ENCODE results near the gene P3H1. TPM values are rescaled to one million over a fixed set of nuclear protein-coding genes. Genes with fewer than 3 reads are reported as not detected.

P3H1 gene
- total RNA-seq, 1 experiment from 2014 or later, result 32.9 TPM

- TF ChIP-seq POLR2A (IDR thresholded peaks at IDR 0.05; ENCODE audit: borderline replicate concordance, extremely low read depth, insufficient read depth, insufficient read length) (no peak), TCF7L2 (IDR thresholded peaks at IDR 0.05; ENCODE audit: borderline replicate concordance, extremely low read depth, insufficient read depth, insufficient read length) (no peak), FOSL1 (IDR thresholded peaks at IDR 0.05; ENCODE audit: low read depth) (no peak), POLR2AphosphoS5 (IDR thresholded peaks at IDR 0.05; ENCODE audit: low read depth, low read length) (no peak), YY1 (IDR thresholded peaks at IDR 0.05; ENCODE audit: extremely low read depth, insufficient replicate concordance, low read depth, low read length) (no peak), CBX3 (IDR thresholded peaks at IDR 0.05; ENCODE audit: low read depth) (no peak), SIN3A (IDR thresholded peaks at IDR 0.05; ENCODE audit: low read depth) (no peak), ZFX (IDR thresholded peaks at IDR 0.05) (no peak), SP1 (IDR thresholded peaks at IDR 0.05; ENCODE audit: low read depth) (no peak), MAX (IDR thresholded peaks at IDR 0.05) (no peak), EZH2 (IDR thresholded peaks at IDR 0.05) (no peak), CEBPB (IDR thresholded peaks at IDR 0.05; ENCODE audit: low read depth) (no peak), JUND (IDR thresholded peaks at IDR 0.05) (no peak), ELF1 (IDR thresholded peaks at IDR 0.05; ENCODE audit: borderline replicate concordance, low read depth) (no peak), SRF (IDR thresholded peaks at IDR 0.05; ENCODE audit: low read depth) (no peak), REST (IDR thresholded peaks at IDR 0.05; ENCODE audit: low read depth) (no peak)
- no TSS peak for BruUV-seq (replicated peaks)
- Histone ChIP-seq H2AFZ (ENCODE audit: low read depth, low read length, poor library complexity, severe bottlenecking) (no peak overlapping the region), H3K9me3 (ENCODE audit: control insufficient read depth in 1 of 2, insufficient read depth in 1 of 2, low read depth in 1 of 2, low read length in 2 of 2) (no peaks in the 10 kb centered on the region), H3K9me2 (ENCODE audit: insufficient read depth) (no peaks in the 10 kb centered on the region), H3K4me3 (replicated peaks in 1 of 2; ENCODE audit: low read depth in 1 of 2, low read length in 2 of 2) (no peak overlapping the region), H3K79me2 (ENCODE audit: insufficient read depth, low read length) (no peaks in the 10 kb centered on the region), H3K36me3 (ENCODE audit: control insufficient read depth in 1 of 2, insufficient read depth in 2 of 2, low read length in 2 of 2) (peaks cover 5 to 20% of the 10 kb centered on the region in 2 experiments; a peak in 3 of 4 replicates), H3K4me2 (ENCODE audit: low read length) (no peak overlapping the region), H3K9ac (ENCODE audit: low read length) (no peak overlapping the region), H3K27me3 (ENCODE audit: insufficient read depth, low read length) (no peaks in the 10 kb centered on the region), H3K27ac (ENCODE audit: low read depth, low read length) (no peak overlapping the region), H4K20me1 (ENCODE audit: insufficient read depth) (no peaks in the 10 kb centered on the region), H3K4me1 (ENCODE audit: control insufficient read depth in 1 of 2, insufficient read depth in 2 of 2, low read length in 2 of 2) (no peaks in the 10 kb centered on the region)
- ChIA-PET CTCF (interaction anchor here (2.8 kb wide), 1 partner anchor 170 kb away, joined by 12 read pairs; no protein-coding TSS in a partner anchor), POLR2A (no interaction called here), RAD21 (ENCODE audit: low non-redundant PET in 1 of 2, low total read pairs in 2 of 2, uncharacterized antibody in 2 of 2, unreplicated experiment in 2 of 2) (no interaction called here)
- DNase-seq (ENCODE audit: low read depth, low spot score), result no peak
- intact Hi-C loops (cut with micrococcal nuclease), result no loop called here
- ATAC-seq, result no peak
These were observed 18.8 kb downstream of the P3H1 start for GRCh38 chr1:42748021-42748420.

All from HCT116 (cell line).